DND-41 (cell line): ENCODE results near the gene WDR5.
"Not testable (repeated sequence)": the region's sequence is repeated elsewhere in the genome, so short reads cannot be mapped to it uniquely, and the experiment has no call there.

ENCODE experiments used
- ATAC-seq: fragments of 200-7000 bp; cut with Tn5 transposase; 3 replicates; pipeline ENCODE4 v1.9.1; 2021; ENCODE audit warnings: low read depth; ENCODE audit not compliant: insufficient read depth
- DNase-seq: peaks from one replicate; pipeline ENCODE4 v3.0.0-alpha.2; 2020
- H2AFZ ChIP-seq: 2 replicates; pipeline ENCODE4 v1.6.0; 2012; ENCODE audit warnings: low read depth, low read length
- H3K27ac ChIP-seq: 2 replicates; pipeline ENCODE4 v1.5.1; 2012; ENCODE audit warnings: low read length, inconsistent platforms
- H3K27me3 ChIP-seq: fragments of 200-600 bp; sonication (generic); 2 replicates; pipeline ENCODE4 v1.6.0; 2012; ENCODE audit warnings: low read length, mild to moderate bottlenecking, inconsistent platforms; ENCODE audit not compliant: insufficient read depth, poor library complexity
- H3K36me3 ChIP-seq: 2 replicates; pipeline ENCODE4 v1.5.1; 2012; ENCODE audit warnings: low read length, inconsistent platforms; ENCODE audit not compliant: insufficient read depth
- H3K4me1 ChIP-seq: 2 replicates; pipeline ENCODE4 v1.5.1; 2012; ENCODE audit warnings: mild to moderate bottlenecking, low read length; ENCODE audit not compliant: insufficient read depth
- H3K4me2 ChIP-seq: 2 replicates; pipeline ENCODE4 v1.6.0; 2012; ENCODE audit warnings: mild to moderate bottlenecking, moderate library complexity, low read length, inconsistent platforms; ENCODE audit not compliant: insufficient read depth
- H3K4me3 ChIP-seq, 2 experiments: fragments of 200-600 bp in 1 of 2; shearing (Covaris generic) in 1 of 2; 2 replicates each; pipeline ENCODE4 v1.5.1; 2012 to 2016; ENCODE audit warnings: inconsistent platforms in 2 of 2, low read length in 2 of 2, mild to moderate bottlenecking in 2 of 2, low read depth in 1 of 2, moderate library complexity in 1 of 2
- H3K79me2 ChIP-seq: 2 replicates; pipeline ENCODE4 v1.6.0; 2012; ENCODE audit warnings: low read length, inconsistent platforms; ENCODE audit not compliant: insufficient read depth
- H3K9ac ChIP-seq: 2 replicates; pipeline ENCODE4 v1.6.0; 2012; ENCODE audit warnings: low read depth, mild to moderate bottlenecking, inconsistent platforms, low read length, moderate library complexity
- H3K9me3 ChIP-seq: 2 replicates; pipeline ENCODE4 v1.5.1; 2012; ENCODE audit warnings: low read length, moderate library complexity, mild to moderate bottlenecking, inconsistent platforms; ENCODE audit not compliant: insufficient read depth, severe bottlenecking
- H4K20me1 ChIP-seq: 2 replicates; pipeline ENCODE4 v1.6.0; 2012; ENCODE audit warnings: low read length; ENCODE audit not compliant: insufficient read depth
- CTCF ChIP-seq: IDR thresholded peaks from 2 replicates; pipeline ENCODE4 v1.5.1; 2012; ENCODE audit warnings: borderline replicate concordance, low read length, moderate library complexity, mild to moderate bottlenecking; ENCODE audit not compliant: poor library complexity, severe bottlenecking; ENCODE audit errors: extremely low read depth
- EZH2 ChIP-seq: IDR thresholded peaks from 3 replicates; pipeline ENCODE4 v1.6.1; 2012; ENCODE audit warnings: borderline replicate concordance, low read depth, mild to moderate bottlenecking, moderate library complexity, low read length, inconsistent platforms; ENCODE audit not compliant: severe bottlenecking

Gene WDR5

GRCh38 chr9:134103391-134103998 lies 32.4 kb upstream of the WDR5 start:
- TF ChIP-seq EZH2 (no peak), CTCF (no peak)
- no peaks in the 10 kb centered on the region for H3K79me2 ChIP-seq
- H3K27me3 ChIP-seq = no peaks in the 10 kb centered on the region
- no peaks in the 10 kb centered on the region for H3K36me3 ChIP-seq
- H2AFZ ChIP-seq = no peak overlapping the region
- 0 out of 2 replicates have a peak, but pooled peaks cover 3% of the 10 kb centered on the region for H4K20me1 ChIP-seq
- no peak overlapping the region for H3K4me2 ChIP-seq
- no peaks in the 10 kb centered on the region for H3K9me3 ChIP-seq
- H3K4me3 ChIP-seq = no peak overlapping the region
- H3K27ac ChIP-seq = no peak overlapping the region
- no peak overlapping the region for H3K9ac ChIP-seq
- no peaks in the 10 kb centered on the region for H3K4me1 ChIP-seq
- DNase-seq = no peak
- no peak for ATAC-seq

- Histone ChIP-seq H2AFZ (no peak overlapping the region), H3K27me3 (no peaks in the 10 kb centered on the region), H3K9me3 (no peaks in the 10 kb centered on the region), H3K27ac (no peak overlapping the region), H3K36me3 (no peaks in the 10 kb centered on the region), H3K4me3 (no peak overlapping the region), H3K9ac (no peak overlapping the region), H3K79me2 (no peaks in the 10 kb centered on the region), H4K20me1 (no peaks in the 10 kb centered on the region), H3K4me2 (no peak overlapping the region), H3K4me1 (no peaks in the 10 kb centered on the region)
- no peak for ATAC-seq
- no peak for DNase-seq
- TF ChIP-seq EZH2 = no peak
- no peak for TF ChIP-seq CTCF
Measured at GRCh38 chr9:134111064-134111463, 24.8 kb upstream of the WDR5 start.

GRCh38 chr9:134112561-134112960 lies 23.3 kb upstream of the WDR5 start:
- H3K4me2 ChIP-seq = no peak overlapping the region
- no peaks in the 10 kb centered on the region for H3K27me3 ChIP-seq
- no peak for ATAC-seq
- TF ChIP-seq CTCF (no peak), EZH2 (no peak)
- no peaks in the 10 kb centered on the region for H4K20me1 ChIP-seq
- no peak for DNase-seq
- no peaks in the 10 kb centered on the region for H3K36me3 ChIP-seq
- H3K9ac ChIP-seq = no peak overlapping the region
- no peak overlapping the region for H3K27ac ChIP-seq
- H2AFZ ChIP-seq = no peak overlapping the region
- no peaks in the 10 kb centered on the region for H3K9me3 ChIP-seq
- H3K4me3 ChIP-seq = no peak overlapping the region
- no peaks in the 10 kb centered on the region for H3K4me1 ChIP-seq
- H3K79me2 ChIP-seq = no peaks in the 10 kb centered on the region

- not testable (repeated sequence) for H3K9ac ChIP-seq, H3K36me3 ChIP-seq, H3K27ac ChIP-seq, H3K27me3 ChIP-seq, DNase-seq, H3K9me3 ChIP-seq, ATAC-seq, H2AFZ ChIP-seq, H3K79me2 ChIP-seq, H3K4me2 ChIP-seq, H4K20me1 ChIP-seq, H3K4me1 ChIP-seq, H3K4me3 ChIP-seq
Measured at GRCh38 chr9:134118972-134119371, 16.9 kb upstream of the WDR5 start.
